ENCODE results near the gene COL16A1.

DNA sequence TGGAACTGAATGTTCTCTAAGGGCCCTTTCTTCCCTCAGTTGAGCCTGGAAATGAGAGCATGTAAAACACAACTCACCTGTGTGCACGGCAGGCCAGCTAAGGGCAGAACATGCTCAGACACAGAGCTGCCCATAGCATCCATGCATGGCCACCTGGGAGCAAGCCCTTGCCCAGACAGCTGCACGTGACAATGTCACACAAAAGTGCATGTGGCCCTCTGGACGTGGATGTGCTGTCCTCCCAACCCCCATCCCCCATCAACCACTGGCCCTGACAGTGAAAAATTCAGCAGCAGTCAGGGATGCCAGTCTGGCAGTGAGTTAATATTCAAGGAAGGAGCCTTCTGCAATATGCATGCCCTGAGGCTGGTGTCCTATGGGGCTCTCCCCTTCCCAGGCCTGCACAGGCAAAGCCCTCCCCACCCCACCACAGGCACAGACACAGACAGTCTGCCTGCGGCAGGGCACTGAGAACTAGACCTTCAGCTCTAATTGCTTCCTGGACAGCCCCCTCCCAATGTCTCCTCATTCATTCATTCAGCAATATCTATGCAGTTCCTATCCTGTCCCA is 14.6 kb upstream of the COL16A1 start:
- TF ChIP-seq, protein P1, sequence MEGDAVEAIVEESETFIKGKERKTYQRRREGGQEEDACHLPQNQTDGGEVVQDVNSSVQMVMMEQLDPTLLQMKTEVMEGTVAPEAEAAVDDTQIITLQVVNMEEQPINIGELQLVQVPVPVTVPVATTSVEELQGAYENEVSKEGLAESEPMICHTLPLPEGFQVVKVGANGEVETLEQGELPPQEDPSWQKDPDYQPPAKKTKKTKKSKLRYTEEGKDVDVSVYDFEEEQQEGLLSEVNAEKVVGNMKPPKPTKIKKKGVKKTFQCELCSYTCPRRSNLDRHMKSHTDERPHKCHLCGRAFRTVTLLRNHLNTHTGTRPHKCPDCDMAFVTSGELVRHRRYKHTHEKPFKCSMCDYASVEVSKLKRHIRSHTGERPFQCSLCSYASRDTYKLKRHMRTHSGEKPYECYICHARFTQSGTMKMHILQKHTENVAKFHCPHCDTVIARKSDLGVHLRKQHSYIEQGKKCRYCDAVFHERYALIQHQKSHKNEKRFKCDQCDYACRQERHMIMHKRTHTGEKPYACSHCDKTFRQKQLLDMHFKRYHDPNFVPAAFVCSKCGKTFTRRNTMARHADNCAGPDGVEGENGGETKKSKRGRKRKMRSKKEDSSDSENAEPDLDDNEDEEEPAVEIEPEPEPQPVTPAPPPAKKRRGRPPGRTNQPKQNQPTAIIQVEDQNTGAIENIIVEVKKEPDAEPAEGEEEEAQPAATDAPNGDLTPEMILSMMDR (IDR thresholded peaks at IDR 0.05), result no peak
- TF ChIP-seq POLR2AphosphoS5 (IDR thresholded peaks at IDR 0.05), result no peak
- no peak for TF ChIP-seq POLR2A (IDR thresholded peaks at IDR 0.05)
